HG03460 (cell line): ENCODE measurements around the gene ALDH7A1.

Experiments
- ATAC-seq: cut with Tn5 transposase; IDR thresholded peaks from one replicate; pipeline ENCODE4 v1.9.1; 2021; ENCODE audit not compliant: unreplicated experiment

The ALDH7A1 gene

DNA sequence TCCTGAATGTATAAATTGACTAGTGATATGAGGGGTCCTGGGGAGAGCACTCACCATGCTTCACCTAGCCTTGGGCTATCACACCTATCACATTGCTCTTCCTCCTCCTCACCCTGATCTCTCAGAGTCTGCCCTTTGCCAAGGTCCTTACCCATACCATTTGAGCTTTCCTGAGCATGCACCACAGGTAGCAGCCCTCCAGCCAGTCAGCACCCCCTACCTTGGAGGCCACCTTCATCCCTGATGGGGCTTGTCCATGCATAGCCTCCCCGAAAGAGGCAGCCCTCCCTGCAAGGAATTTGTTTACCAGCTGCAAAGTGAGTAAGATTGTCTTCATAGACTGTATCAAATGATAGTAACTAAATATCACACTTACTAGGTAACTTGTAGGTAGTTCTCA is 83.1 kb downstream of the ALDH7A1 start:
- ATAC-seq: no peak

DNA sequence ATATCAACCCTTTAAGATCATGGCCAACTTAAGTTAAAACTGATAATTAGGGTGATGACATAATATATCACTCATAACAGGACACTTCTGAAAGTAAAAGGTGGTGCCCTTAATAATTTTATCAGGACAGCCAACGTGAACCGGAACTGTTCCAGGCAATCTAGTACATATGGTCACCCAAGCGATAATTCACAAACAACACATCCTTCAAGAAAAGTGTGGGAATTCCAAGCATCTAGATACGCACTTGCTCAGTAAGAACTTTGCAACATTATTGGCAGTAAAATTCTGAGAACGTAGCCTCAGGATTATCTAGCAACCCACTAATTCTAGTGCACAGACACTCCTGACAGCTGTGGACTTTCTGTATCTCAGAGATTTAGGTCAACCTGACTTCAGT is 85.7 kb downstream of the ALDH7A1 start:
- no peak for ATAC-seq

DNA sequence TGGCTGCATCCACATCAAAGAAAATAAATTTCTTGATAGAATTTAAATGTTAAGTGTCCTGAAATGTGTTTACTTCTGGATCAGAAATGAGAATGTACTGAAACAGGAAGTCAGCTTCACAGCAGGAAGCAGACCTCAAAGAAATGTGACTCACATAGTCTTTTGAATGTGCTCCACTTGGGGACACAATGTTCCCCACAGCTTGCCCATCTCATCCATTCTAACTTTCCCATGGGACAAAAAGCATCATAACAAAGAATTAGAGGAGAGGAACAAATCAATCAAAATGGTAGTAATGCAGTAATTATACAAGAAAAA is 86.1 kb downstream of the ALDH7A1 start:
- ATAC-seq: peak; percentile 55

DNA sequence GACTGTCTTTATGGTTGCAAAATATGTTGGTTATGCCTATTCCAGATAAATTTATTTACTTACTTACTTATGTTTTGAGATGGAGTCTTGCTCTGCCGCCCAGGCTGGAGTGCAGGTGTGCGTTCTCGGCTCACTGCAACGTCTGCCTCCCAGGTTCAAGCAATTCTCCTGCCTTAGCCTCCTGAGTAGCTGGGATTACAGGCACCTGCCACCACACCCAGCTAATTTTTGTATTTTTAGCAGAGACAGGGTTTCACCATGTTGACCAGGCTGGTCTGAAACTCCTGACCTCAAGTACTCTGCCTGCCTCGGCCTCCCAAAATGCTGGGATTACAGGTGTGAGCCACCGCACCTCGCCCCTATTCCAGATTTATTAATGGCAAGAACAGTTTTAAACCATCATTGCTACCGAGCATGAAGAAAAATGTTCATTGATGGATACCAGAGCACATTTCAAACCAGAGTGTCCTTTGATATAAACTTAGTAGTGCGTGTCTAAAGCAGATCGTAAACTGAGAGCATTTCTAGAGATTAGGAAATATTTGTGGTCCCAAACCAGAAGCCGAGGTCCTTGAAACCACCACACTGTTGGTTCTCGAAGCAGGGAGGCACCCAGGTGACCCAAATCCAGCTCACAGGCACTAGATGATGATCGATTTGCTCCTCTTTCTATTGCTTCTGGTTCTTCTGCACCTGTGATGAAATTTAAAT is 86.6 kb downstream of the ALDH7A1 start:
- ATAC-seq: no peak

DNA sequence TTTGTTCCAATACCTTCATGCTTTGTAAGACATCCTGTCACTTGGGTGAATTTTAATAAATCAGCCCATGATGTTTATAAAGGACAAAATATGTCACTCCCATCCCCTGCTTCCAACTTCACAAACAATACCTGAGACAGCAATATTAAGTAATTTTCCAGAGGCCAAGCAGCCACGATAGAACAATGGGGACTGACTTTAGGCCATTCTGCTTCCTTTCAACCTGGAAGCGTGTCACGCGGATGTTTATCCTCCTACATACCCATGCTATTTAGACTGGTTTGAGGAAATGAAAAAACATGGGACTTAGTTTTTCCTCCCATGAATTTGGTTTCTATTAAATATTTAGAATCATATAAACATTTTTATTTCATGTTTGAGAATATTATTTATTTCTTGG is 88.9 kb downstream of the ALDH7A1 start:
- no peak for ATAC-seq

DNA sequence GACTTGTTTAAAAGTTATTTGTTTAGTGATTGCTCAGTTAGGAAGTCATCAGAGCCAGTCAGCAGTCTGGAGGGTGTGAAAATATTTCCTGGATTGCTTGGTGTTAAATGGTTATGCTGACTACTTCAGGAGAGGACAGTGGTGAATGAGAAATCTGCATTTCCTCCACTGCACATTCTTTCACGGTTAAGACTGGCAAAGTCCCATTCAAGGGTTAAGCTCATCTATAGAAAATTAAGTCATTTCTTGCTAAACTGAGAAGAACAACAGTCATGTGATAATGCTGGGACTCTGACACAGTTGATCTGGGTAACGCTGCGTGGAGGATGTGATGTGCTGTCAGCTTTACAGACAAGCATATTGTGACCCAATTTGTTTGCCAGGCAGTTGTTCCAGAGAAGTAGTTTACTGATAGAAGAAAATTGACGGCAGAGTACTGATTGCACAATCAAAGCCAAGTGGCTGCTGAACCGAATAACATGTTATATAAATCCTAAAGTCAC is 91.4 kb downstream of the ALDH7A1 start:
- ATAC-seq: no peak

DNA sequence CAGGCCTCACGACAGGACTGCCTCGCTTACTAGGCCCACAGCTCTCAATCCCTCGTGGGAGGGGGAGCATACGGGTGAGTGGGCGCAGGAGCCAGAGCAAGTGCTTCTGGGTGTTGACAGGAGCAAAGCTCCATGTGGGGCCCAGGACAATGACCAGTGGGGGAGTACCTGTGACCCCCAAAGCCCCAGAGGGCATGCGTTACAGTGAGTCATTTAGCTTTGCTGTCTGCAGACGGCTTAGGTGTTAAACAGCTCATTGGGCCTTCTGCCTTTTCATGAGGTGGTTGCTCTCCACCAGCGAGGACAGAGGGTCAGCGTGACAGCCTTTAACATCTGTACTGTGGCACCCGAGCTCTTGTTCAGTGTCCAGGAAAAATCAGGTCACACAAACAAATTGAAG is 93.6 kb downstream of the ALDH7A1 start:
- no peak for ATAC-seq

DNA sequence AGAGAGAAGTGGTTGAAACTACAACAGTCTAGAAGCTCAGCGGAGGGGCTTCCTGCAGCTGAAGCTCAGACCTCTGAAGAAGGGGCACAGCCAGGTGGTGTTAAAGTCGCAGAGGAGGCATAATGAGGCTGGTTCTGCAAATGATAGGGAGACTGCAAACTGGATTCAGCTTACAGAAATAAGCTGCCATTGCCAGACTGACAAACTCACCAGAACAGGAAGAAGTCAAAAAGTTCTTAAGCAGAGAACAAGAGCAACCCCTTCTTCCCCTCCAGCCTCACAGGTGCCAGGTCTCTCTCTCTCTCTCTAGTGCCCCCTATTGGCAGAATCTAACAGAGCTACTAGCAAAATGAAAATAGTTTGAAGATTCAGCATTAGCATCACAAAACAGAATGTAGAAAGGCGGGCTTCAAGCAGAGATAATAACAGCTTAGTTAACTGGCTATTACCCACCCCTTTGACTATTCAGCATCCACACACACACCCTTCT is 95.1 kb downstream of the ALDH7A1 start:
- ATAC-seq: peak; percentile 70

DNA sequence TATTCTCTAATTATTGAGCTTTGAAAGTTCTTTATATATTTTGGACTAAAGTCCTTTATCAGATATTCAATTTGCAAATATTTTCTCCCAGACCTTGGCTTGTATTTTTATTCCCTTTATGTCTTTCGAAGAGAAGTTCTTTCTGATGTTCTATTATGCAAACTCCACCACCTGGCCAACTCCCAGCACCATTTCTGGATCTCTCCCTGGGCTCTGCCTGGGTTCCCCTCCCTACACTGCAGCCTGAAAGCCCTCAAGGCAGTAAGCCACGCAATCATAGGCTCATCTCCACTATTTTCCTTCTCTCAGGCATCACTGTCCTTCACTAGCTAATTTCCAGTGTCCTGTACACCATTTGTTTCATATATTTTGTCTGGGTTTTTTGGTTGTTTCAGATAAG is 95.7 kb downstream of the ALDH7A1 start:
- ATAC-seq: peak; percentile 14

DNA sequence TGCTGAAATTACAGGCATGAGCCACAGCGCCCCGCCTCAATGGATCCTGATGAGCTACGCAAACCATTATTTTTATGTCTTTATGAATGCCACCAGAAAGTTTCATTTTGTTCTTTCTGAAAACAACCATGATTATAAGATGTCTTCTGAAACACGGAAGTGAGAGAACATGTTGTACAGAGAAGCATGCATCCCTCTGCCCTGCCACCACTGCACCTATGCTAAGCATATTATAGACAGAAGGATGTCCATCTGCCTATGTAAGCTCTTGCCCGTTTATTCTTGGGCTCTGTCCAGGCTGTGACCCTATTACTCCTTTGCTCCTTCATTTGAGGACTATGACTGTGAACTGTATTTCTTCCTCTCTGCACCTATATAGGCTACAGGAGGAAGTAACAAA is 97.5 kb downstream of the ALDH7A1 start:
- no peak for ATAC-seq

DNA sequence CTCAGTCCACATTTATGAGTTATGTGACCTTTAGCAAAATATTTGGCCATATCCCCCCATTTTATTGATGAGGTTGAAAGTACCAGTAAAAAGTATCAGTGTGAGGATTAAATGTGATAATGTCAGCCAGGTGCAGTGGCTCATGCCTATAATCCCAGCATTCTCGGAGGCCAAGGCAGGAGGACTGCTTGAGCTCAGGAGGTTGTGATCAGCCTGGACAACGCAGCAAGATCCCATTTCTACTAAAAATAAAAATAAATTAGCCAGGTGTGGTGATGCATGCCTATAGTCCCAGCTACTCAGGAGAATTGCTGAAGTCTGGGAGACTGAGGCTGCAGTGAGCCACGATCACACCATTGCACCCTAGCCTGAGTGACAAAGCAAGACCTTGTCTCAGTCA is 100.6 kb downstream of the ALDH7A1 start:
- ATAC-seq: no peak

DNA sequence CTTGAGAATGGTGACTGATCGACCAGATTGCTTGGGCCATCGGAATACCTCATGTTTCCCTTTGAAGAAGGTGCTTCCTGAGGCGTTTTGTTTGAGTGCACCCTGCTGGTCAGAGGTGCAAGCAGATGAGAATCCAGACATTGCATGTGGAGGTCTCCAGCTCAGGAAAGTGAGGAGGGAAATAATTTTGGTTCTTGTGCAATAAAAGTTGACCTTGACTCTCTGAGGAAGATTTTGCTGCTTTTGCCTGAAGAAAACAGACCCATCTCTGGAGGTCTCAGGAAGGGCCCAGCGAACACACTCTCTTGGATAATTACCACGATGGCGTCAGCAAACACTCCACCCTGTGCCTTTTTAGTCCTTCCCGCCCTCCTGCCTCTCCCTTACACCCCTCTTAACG is 102.1 kb downstream of the ALDH7A1 start:
- ATAC-seq: no peak

DNA sequence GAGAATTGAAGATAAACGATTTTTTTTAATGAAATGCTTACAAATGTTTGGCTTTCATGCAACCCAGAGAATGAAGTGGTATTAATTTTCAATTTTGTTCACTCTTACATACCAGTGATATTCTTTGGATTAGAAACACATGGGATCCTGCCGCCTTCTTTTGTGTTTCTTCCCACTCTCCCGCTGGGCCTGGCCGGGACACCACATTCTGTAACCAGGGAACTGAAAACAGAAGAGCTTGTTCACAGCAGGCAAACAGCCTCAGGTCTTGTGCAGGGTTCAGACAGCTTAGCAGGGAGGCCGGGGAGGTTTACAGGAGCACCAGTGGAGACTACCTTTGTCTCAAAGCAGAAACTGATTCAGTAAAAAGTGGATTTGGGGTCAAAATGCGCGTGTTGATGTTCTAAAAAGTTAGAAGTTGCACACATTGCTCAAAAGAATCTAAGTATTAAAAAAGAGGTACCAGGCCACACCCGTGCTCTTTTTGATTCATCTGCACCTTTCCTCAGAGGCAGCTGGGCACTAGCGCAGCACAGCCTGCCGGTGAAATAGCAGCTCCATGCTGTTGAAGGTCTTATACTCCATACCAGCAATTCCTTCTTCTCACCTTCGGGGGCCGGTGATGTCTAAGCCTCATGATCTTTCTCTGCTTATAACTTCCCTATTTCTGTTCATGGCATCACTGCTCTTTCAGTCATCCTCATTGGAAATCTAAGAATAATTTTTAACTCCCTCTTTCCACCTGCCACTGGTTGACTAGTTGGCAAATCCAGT is 104.7 kb downstream of the ALDH7A1 start:
- no peak for ATAC-seq

DNA sequence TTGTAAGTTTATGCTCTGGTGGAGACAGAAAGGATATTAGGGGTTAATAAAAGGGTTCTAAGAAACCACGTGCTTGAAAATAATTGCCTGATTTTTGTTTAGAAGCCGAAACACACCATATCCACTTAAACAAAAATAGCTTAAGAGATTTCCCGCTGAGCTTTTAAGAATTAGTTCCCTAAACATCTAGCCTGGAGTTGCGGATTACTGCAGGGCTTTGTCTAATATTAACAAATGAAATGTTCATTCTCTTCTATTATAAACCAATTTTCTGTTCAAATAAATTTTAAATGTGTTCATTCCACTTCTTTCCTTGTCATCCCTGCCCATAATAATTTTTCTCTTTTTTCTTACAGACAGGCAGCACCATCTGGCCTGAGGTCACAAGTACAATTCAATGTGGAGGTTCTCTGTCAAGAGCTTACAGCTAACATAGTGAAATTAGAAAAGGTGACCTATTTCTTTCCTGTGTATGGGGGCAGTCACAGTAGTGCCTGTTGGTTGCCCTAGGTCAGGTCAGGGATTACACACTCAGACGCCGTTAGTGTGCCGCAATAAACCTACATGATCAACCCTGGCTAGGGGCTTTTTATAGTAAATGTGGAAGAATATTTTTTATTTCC is 106.5 kb downstream of the ALDH7A1 start:
- ATAC-seq: no peak

DNA sequence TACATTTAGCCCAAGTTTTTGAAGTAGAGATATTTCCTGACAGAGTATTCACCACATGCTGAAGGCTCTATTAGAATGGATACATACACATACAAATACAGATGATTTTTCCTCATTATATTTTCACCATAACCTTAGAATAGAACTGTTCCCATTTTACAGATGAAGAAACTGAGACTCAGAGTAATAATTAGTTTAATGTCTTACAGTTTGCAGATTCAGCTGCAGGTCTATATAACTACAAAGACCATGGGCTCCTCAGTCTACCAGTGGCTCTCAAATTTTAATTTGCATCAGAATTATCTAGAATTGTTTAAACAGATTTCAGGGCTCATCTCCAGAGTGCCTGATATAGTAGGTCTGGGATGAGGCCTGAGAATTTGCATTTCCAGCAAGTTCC is 107.4 kb downstream of the ALDH7A1 start:
- no peak for ATAC-seq

DNA sequence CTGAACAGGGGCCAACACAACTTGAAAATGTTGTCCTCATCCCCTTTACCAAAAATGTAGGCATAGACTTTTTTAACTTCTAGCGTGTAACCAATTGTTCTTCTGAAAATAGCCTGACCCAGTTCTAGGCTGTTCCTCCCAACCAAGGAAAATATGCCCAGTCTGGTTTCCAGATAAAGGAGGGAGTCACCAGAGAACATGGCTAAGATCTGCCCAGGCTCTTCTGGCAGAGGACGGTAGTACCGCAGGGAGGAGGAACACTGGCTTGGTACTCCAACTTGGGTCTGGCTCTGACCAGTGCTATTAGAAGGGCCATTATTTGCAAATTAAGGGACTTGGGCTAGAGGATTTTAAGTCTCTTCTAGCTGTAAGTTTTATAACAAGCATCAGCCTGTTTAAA is 108.7 kb downstream of the ALDH7A1 start:
- no peak for ATAC-seq

DNA sequence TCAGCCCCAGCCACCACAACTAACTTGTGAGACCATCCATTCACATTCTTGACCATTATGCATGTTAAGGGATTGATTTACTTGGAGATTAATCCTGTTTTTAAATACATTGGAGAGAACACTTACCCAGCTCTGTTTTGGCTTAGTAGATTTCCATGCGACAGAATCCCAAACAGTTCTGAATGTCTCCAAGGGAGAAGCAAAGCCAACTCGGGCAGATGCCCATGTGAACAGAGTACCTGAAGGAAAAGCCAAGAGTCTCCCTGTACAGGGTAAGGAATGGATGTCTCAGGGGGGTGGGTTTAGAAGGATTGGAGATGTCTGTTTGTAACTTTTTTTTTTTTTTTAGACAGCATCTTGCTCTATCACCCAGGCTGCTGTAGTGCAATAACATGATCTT is 110.8 kb downstream of the ALDH7A1 start:
- ATAC-seq: no peak

DNA sequence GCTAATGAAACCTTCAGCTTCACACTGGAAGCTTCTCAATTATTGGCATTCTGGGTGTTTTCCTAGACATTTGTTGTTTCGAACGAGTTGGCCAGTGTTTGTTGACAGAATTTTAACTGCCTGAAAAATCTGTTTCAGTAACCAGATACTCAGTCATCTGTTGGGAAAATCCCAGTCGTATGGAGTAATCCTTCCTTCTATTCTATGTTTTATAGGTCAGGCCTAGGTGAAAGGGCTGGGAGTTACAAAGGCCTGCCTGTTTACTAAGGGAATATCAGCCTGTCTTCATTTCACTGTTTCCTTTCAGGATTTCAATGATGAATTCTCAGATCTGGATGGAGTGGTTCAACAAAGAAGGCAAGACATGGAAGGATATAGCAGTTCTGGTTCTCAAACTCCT is 111.9 kb downstream of the ALDH7A1 start:
- no peak for ATAC-seq

DNA sequence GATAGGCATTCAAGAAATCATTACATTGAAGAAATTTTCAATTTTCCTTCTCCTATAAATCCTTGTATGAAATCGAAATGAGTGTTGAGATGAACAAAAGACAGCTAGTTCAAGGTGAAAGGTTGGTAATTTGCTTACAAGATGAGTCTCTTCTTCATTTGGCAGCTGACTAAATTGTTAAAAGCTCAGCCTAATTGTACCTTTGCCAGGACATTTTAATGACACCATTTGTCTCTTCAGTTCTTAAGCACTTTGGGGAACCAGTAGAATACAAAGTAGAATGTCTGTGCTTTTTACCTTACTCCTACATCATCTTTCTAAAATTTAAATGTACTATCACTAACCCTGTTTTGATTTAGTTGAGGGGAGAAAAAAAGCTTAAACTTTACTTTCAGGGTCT is 112.4 kb downstream of the ALDH7A1 start:
- ATAC-seq: no peak

DNA sequence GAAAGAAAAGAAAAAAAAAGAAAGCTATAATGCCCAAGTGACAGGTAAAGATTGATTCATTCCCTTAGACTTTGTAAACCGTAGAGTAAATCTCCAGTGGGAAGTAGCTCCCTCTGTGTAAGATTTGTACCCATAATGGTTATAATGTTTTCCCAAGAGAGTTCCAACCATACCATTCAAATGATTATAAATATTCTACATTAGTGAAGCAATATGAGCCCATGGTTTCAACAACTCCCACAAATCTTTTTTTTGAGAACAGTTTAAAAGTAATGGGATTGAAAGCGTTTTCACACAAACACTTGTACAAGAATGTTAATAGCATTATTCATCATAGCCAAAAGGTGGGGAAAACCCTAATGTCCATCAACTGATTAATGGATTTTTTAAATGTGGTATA is 113.8 kb downstream of the ALDH7A1 start:
- no peak for ATAC-seq
